GM23338 (cell line): Measurements from ENCODE around the gene SLC1A3. TPM values are rescaled to one million over a fixed set of nuclear protein-coding genes. Genes with fewer than 3 reads are reported as not detected.

Experiments used
- ATAC-seq: fragments of 200-7000 bp; cut with Tn5 transposase; 3 replicates; pipeline ENCODE4 v1.9.1; 2020
- DNase-seq: peaks from one replicate; pipeline ENCODE4 v3.0.0-alpha.2; 2015; ENCODE audit warnings: low spot score
- H2AFZ ChIP-seq: fragments of 200-600 bp; sonication (generic); 2 replicates; pipeline ENCODE4 v1.8.0; 2016; ENCODE audit warnings: antibody characterized with exemption, mild to moderate bottlenecking, moderate library complexity
- H3F3A ChIP-seq: fragments of 200-600 bp; sonication (generic); replicated peaks from 2 replicates; pipeline ENCODE4 v1.8.0; 2017; ENCODE audit warnings: antibody characterized with exemption, mixed run types, low read depth
- H3K27ac ChIP-seq: fragments of 200-600 bp; sonication (generic); 2 replicates; pipeline ENCODE4 v1.6.1; 2016; ENCODE audit warnings: low read depth
- H3K27me3 ChIP-seq: fragments of 200-600 bp; sonication (generic); 2 replicates; pipeline ENCODE4 v1.8.0; 2016; ENCODE audit warnings: mild to moderate bottlenecking, mixed run types, moderate library complexity; ENCODE audit not compliant: insufficient read depth
- H3K36me3 ChIP-seq: fragments of 200-600 bp; sonication (generic); 2 replicates; pipeline ENCODE4 v1.8.0; 2016; ENCODE audit warnings: mild to moderate bottlenecking; ENCODE audit not compliant: insufficient read depth
- H3K4me1 ChIP-seq: fragments of 200-600 bp; sonication (generic); 2 replicates; pipeline ENCODE4 v1.8.0; 2016; ENCODE audit warnings: mild to moderate bottlenecking, moderate library complexity; ENCODE audit not compliant: insufficient read depth
- H3K4me2 ChIP-seq: fragments of 200-600 bp; sonication (generic); 2 replicates; pipeline ENCODE4 v1.7.1; 2017; ENCODE audit warnings: mixed run types
- H3K4me3 ChIP-seq: fragments of 200-600 bp; sonication (generic); 2 replicates; pipeline ENCODE4 v1.6.1; 2016; ENCODE audit warnings: mixed run types
- H3K79me2 ChIP-seq: fragments of 200-600 bp; sonication (generic); replicated peaks from 2 replicates; pipeline ENCODE4 v1.8.0; 2017; ENCODE audit warnings: mild to moderate bottlenecking; ENCODE audit not compliant: insufficient read depth
- H3K9me2 ChIP-seq: fragments of 200-600 bp; sonication (generic); 2 replicates; pipeline ENCODE4 v1.8.0; 2017; ENCODE audit not compliant: insufficient read depth
- H4K20me1 ChIP-seq: fragments of 200-600 bp; sonication (generic); replicated peaks from 2 replicates; pipeline ENCODE4 v1.8.0; 2017; ENCODE audit warnings: mild to moderate bottlenecking; ENCODE audit not compliant: insufficient read depth
- H3K27ac Mint-ChIP-seq: 2 replicates; pipeline ENCODE4 v1.8.0; 2020; ENCODE audit warnings: inconsistent platforms, mild to moderate bottlenecking, moderate library complexity, mixed read lengths
- H3K27me3 Mint-ChIP-seq: 3 replicates; pipeline ENCODE4 v1.8.0; 2022; ENCODE audit warnings: low read depth, mild to moderate bottlenecking, moderate library complexity, mixed read lengths, inconsistent platforms; ENCODE audit not compliant: insufficient read depth, poor library complexity
- H3K36me3 Mint-ChIP-seq: 3 replicates; pipeline ENCODE4 v1.8.0; 2021; ENCODE audit warnings: low read depth, mild to moderate bottlenecking, inconsistent platforms, moderate library complexity, mixed read lengths
- H3K4me1 Mint-ChIP-seq: 3 replicates; pipeline ENCODE4 v1.8.0; 2020; ENCODE audit warnings: mild to moderate bottlenecking, inconsistent platforms, mixed read lengths
- H3K4me3 Mint-ChIP-seq: 3 replicates; pipeline ENCODE4 v1.8.0; 2021; ENCODE audit warnings: moderate library complexity, mild to moderate bottlenecking, inconsistent platforms, mixed read lengths
- H3K9me3 Mint-ChIP-seq: 3 replicates; pipeline ENCODE4 v1.8.0; 2020; ENCODE audit warnings: moderate library complexity, mild to moderate bottlenecking, inconsistent platforms, mixed read lengths
- CREB1 ChIP-seq: fragments of 250-450 bp; sonication (Bioruptor Pico); IDR thresholded peaks from 2 replicates; pipeline ENCODE4 v1.5.0; 2020; ENCODE audit warnings: low read depth, mild to moderate bottlenecking, moderate library complexity
- CTCF ChIP-seq, 2 experiments: fragments of 200-600 bp in 1 of 2; sonication (generic) in 1 of 2; conservative IDR thresholded peaks; 2 replicates each; pipeline versions ENCODE4 v1.5.1 to v1.6.1; 2016 to 2017; ENCODE audit warnings: antibody characterized with exemption in 2 of 2, low read depth in 2 of 2, mild to moderate bottlenecking in 2 of 2, moderate library complexity in 1 of 2
- ETS1 ChIP-seq: IDR thresholded peaks from 2 replicates; pipeline ENCODE4 v1.6.1; 2016; ENCODE audit warnings: antibody characterized with exemption
- EZH2phosphoT487 ChIP-seq: fragments of 200-600 bp; sonication (generic); IDR thresholded peaks from one replicate; pipeline ENCODE4 v1.8.1; 2018; ENCODE audit warnings: antibody characterized with exemption; ENCODE audit not compliant: unreplicated experiment
- JUNB ChIP-seq: IDR thresholded peaks from one replicate; pipeline ENCODE4 v1.6.1; 2016; ENCODE audit warnings: antibody characterized with exemption; ENCODE audit not compliant: unreplicated experiment
- POLR2AphosphoS5 ChIP-seq: IDR thresholded peaks from 2 replicates; pipeline ENCODE4 v1.6.1; 2016; ENCODE audit warnings: antibody characterized with exemption, low read depth
- REST ChIP-seq: IDR thresholded peaks from one replicate; pipeline ENCODE4 v1.6.1; 2018; ENCODE audit warnings: antibody characterized with exemption; ENCODE audit not compliant: unreplicated experiment
- ZNF114 ChIP-seq: fragments of 250-450 bp; sonication (Bioruptor Pico); IDR thresholded peaks from 2 replicates; pipeline ENCODE4 v1.5.0; 2020; ENCODE audit warnings: mild to moderate bottlenecking, moderate library complexity
- ZNF331 ChIP-seq: fragments of 250-450 bp; sonication (Bioruptor Pico); IDR thresholded peaks from 2 replicates; pipeline ENCODE4 v1.5.0; 2020; ENCODE audit warnings: low read depth, mild to moderate bottlenecking, moderate library complexity
- polyA plus RNA-seq: library from polyadenylated mRNA; unstranded; fragments of >200 nt; fragmentation: Nextera tagmentation; extraction: Ambion mirVana; gene quantifications from 2 replicates; pipeline ENCODE4 v1.2.1, GENCODE V29; 2016
- total RNA-seq: library from RNA; depleted of rRNA; stranded (reverse); fragments of >200 nt; shearing (Covaris generic); gene quantifications from 2 replicates; pipeline ENCODE4 v1.2.3, GENCODE V29; 2014

SLC1A3 gene
- total and polyA plus RNA-seq, 2 experiments from 2014 or later, result 29.0 to 40.7 TPM

- TF ChIP-seq CTCF (conservative IDR thresholded peaks at IDR 0.05; ENCODE audit: low read depth in 2 of 2), result no peak
- TF ChIP-seq JUNB, result no peak
- TF ChIP-seq CREB1 (CRISPR knock-in tag), result no peak
- no peak for TF ChIP-seq ZNF331 (CRISPR knock-in tag)
- TF ChIP-seq EZH2phosphoT487, result no peak
- TF ChIP-seq REST, result no peak
- TF ChIP-seq POLR2AphosphoS5, result no peak; the same call in 1 of the 2 replicates
- TF ChIP-seq ETS1, result no peak
- TF ChIP-seq ZNF114 (CRISPR knock-in tag), result no peak
These were observed 80.5 kb downstream of the SLC1A3 start for GRCh38 chr5:36686881-36687280.

GRCh38 chr5:36688722-36689121 lies 82.3 kb downstream of the SLC1A3 start:
- Histone ChIP-seq H3K36me3 (no peaks in the 10 kb centered on the region), H3K4me2 (no peak overlapping the region), H3K9me2 (no peaks in the 10 kb centered on the region), H2AFZ (no peak overlapping the region), H3K4me3 (no peak overlapping the region), H3K79me2 (no peaks in the 10 kb centered on the region), H4K20me1 (no peaks in the 10 kb centered on the region), H3K4me1 (peaks cover 11% of the 10 kb centered on the region), H3K27ac (no peak overlapping the region), H3K27me3 (peaks cover 22% of the 10 kb centered on the region), H3F3A (peaks cover 2% of the 10 kb centered on the region; the same call in 1 of the 2 replicates)
- H3K27me3 Mint-ChIP-seq, result peaks cover 17% of the 10 kb centered on the region
- no peak for ATAC-seq
- peak; percentile 75 for DNase-seq
- no peak overlapping the region for H3K4me3 Mint-ChIP-seq
- H3K27ac Mint-ChIP-seq, result no peak overlapping the region
- peaks cover 19% of the 10 kb centered on the region for H3K4me1 Mint-ChIP-seq
- peaks cover 5% of the 10 kb centered on the region; the same call in 1 of the 3 replicates for H3K36me3 Mint-ChIP-seq
- no peaks in the 10 kb centered on the region for H3K9me3 Mint-ChIP-seq
- TF ChIP-seq ZNF114 (CRISPR knock-in tag) (no peak), CTCF (conservative IDR thresholded peaks at IDR 0.05; ENCODE audit: low read depth in 2 of 2) (peak; percentile 65 to 69)

More at GRCh38 chr5:36686881-36687280, 80.5 kb downstream of the SLC1A3 start:
- Histone ChIP-seq H3K27ac (no peak overlapping the region), H3K4me2 (no peak overlapping the region), H3F3A (peaks cover 2% of the 10 kb centered on the region; the same call in 1 of the 2 replicates), H3K9me2 (no peaks in the 10 kb centered on the region), H4K20me1 (no peaks in the 10 kb centered on the region), H3K4me1 (peaks cover 10% of the 10 kb centered on the region), H3K27me3 (peaks cover 7% of the 10 kb centered on the region), H2AFZ (no peak overlapping the region), H3K79me2 (no peaks in the 10 kb centered on the region), H3K4me3 (no peak overlapping the region), H3K36me3 (no peaks in the 10 kb centered on the region)
- Mint-ChIP-seq H3K4me1 (peaks cover 19% of the 10 kb centered on the region), H3K27me3 (peaks cover 12% of the 10 kb centered on the region), H3K27ac (no peak overlapping the region), H3K36me3 (peaks cover 7% of the 10 kb centered on the region; the same call in 1 of the 3 replicates), H3K4me3 (no peak overlapping the region), H3K9me3 (no peaks in the 10 kb centered on the region)
- no peak for DNase-seq
- ATAC-seq, result no peak
